ENCODE measurements around the gene GLI2. TPM values are rescaled to one million over a fixed set of nuclear protein-coding genes. Genes with fewer than 3 reads are reported as not detected.

The GLI2 gene
- total and polyA plus RNA-seq, 8 donors, result 0.45 to 2.8 (median 0.68) TPM; not detected in 1

GRCh38 chr2:120761164-120761861 is 25.6 kb downstream of the GLI2 start:
- TF ChIP-seq POLR2A (IDR thresholded peaks at IDR 0.05), result no peak
- TF ChIP-seq EP300 (IDR thresholded peaks at IDR 0.05), result no peak
- Histone ChIP-seq H3K4me3 (no peak overlapping the region), H3K36me3 (no peaks in the 10 kb centered on the region), H3K9me3 (no peaks in the 10 kb centered on the region), H3K4me1 (peaks cover 25 to 56% (median 26%) of the 10 kb centered on the region in 4 donors), H3K27ac (no peak overlapping the region), H3K27me3 (no peaks in the 10 kb centered on the region)
- intact Hi-C loops (cut with DNase I; ENCODE audit: low total_unique reads), result no loop called here
- no peak for DNase-seq
- WGBS, 5 donors, result 47 to 69% (median 56%) methylated on average over 8 of the region's 8 CpGs

GRCh38 chr2:120761911-120762310 is 26.2 kb downstream of the GLI2 start:
- Histone ChIP-seq H3K36me3 (no peaks in the 10 kb centered on the region), H3K27me3 (no peaks in the 10 kb centered on the region), H3K27ac (no peak overlapping the region), H3K4me1 (peaks cover 25 to 56% (median 26%) of the 10 kb centered on the region in 4 donors), H3K4me3 (no peak overlapping the region), H3K9me3 (no peaks in the 10 kb centered on the region)
- DNase-seq, result no peak
- WGBS, 5 donors, result 88 to 100% (median 94%) methylated on average over 3 to 5 of the region's 5 CpGs
- intact Hi-C loops (cut with DNase I; ENCODE audit: low total_unique reads), result no loop called here
- TF ChIP-seq EP300 (IDR thresholded peaks at IDR 0.05), result no peak
- no peak for TF ChIP-seq CTCF (IDR thresholded peaks at IDR 0.05)
- TF ChIP-seq POLR2AphosphoS5 (IDR thresholded peaks at IDR 0.05), result no peak
- TF ChIP-seq POLR2A (IDR thresholded peaks at IDR 0.05), result no peak

GRCh38 chr2:120762341-120763061 is 26.8 kb downstream of the GLI2 start:
- H3K4me1 ChIP-seq, result peaks cover 25 to 54% (median 26%) of the 10 kb centered on the region in 4 donors
- no peak for DNase-seq
- H3K36me3 ChIP-seq, result no peaks in the 10 kb centered on the region
- 91 to 96% (median 93%) methylated on average over 15 of the region's 15 CpGs for WGBS, 5 donors
- intact Hi-C loops (cut with DNase I; ENCODE audit: low total_unique reads), result no loop called here
- H3K27me3 ChIP-seq, result no peaks in the 10 kb centered on the region
- no peak overlapping the region for H3K4me3 ChIP-seq
- H3K27ac ChIP-seq, result no peak overlapping the region
- no peak for TF ChIP-seq POLR2AphosphoS5 (IDR thresholded peaks at IDR 0.05)
- TF ChIP-seq POLR2A (IDR thresholded peaks at IDR 0.05), result no peak
- TF ChIP-seq CTCF (IDR thresholded peaks at IDR 0.05), result no peak
- no peak for TF ChIP-seq EP300 (IDR thresholded peaks at IDR 0.05)
- no peaks in the 10 kb centered on the region for H3K9me3 ChIP-seq

GRCh38 chr2:120763508-120763907 is 27.8 kb downstream of the GLI2 start:
- TF ChIP-seq POLR2AphosphoS5 (IDR thresholded peaks at IDR 0.05) (no peak), POLR2A (IDR thresholded peaks at IDR 0.05) (no peak), EP300 (IDR thresholded peaks at IDR 0.05) (no peak), CTCF (IDR thresholded peaks at IDR 0.05) (no peak)
- Histone ChIP-seq H3K4me1 (peaks cover 18 to 44% (median 23%) of the 10 kb centered on the region in 4 donors), H3K9me3 (no peaks in the 10 kb centered on the region), H3K4me3 (no peak overlapping the region), H3K27me3 (no peaks in the 10 kb centered on the region), H3K27ac (no peak overlapping the region), H3K36me3 (no peaks in the 10 kb centered on the region)
- DNase-seq, result peak in 1 of 2 donors; percentile 67
- 46 to 64% (median 61%) methylated on average over 8 of the region's 8 CpGs for WGBS, 5 donors
- intact Hi-C loops (cut with DNase I; ENCODE audit: low total_unique reads), result no loop called here
